SK-N-SH (cell line): ENCODE results near the gene GALNT12. TPM values are rescaled to one million over a fixed set of nuclear protein-coding genes. Genes with fewer than 3 reads are reported as not detected.

Experiments
- CTCF ChIA-PET: fragments of 300-600, 350-600 bp; formaldehyde crosslinking; extraction: SDS; loops from one replicate; lab custom pipeline; 2021; lab: Yijun Ruan, JAX
- POLR2A ChIA-PET: fragments of 350-600 bp; sonication (Branson Sonifier 250); formaldehyde crosslinking; extraction: SDS; loops from one replicate; lab custom pipeline; 2020; ENCODE audit warnings: antibody characterized with exemption, inconsistent platforms; lab: Yijun Ruan, JAX
- DNase-seq: peaks from one replicate; pipeline ENCODE4 v3.0.0; 2012
- H2AFZ ChIP-seq: fragments of 200-600 bp; sonication (generic); 2 replicates; pipeline ENCODE4 v1.8.1; 2016; ENCODE audit warnings: antibody characterized with exemption, mild to moderate bottlenecking, low read depth
- H3F3A ChIP-seq: fragments of 200-600 bp; sonication (generic); replicated peaks from 2 replicates; pipeline ENCODE3; 2016; ENCODE audit warnings: antibody characterized with exemption, mild to moderate bottlenecking; ENCODE audit not compliant: insufficient read depth
- H3K27ac ChIP-seq, 2 experiments: fragments of 200-500 bp in 1 of 2; fragments of 200-600 bp in 1 of 2; sonication (Bioruptor generic) in 1 of 2; sonication (generic), shearing (Covaris generic) in 1 of 2; 2 replicates each; pipeline versions ENCODE4 v1.5.1 to v1.6.1; 2014 to 2016; ENCODE audit warnings: low read depth in 2 of 2, inconsistent platforms in 1 of 2, low read length in 1 of 2, mild to moderate bottlenecking in 1 of 2, mixed read lengths in 1 of 2
- H3K27me3 ChIP-seq: fragments of 200-600 bp; sonication (generic), shearing (Covaris generic); 2 replicates; pipeline ENCODE4 v1.6.1; 2016; ENCODE audit warnings: mixed run types; ENCODE audit not compliant: insufficient read depth
- H3K36me3 ChIP-seq, 2 experiments: fragments of 200-500 bp in 1 of 2; fragments of 200-600 bp in 1 of 2; sonication (Bioruptor generic) in 1 of 2; sonication (generic) in 1 of 2; replicated peaks in 1 of 2; 2 replicates each; pipeline versions ENCODE3 to v1.5.1; 2014 to 2016; ENCODE audit warnings: low read length in 1 of 2, mild to moderate bottlenecking in 1 of 2; ENCODE audit not compliant: insufficient read depth in 2 of 2, control insufficient read depth in 1 of 2
- H3K4me1 ChIP-seq, 2 experiments: fragments of 200-500 bp in 1 of 2; fragments of 200-600 bp in 1 of 2; sonication (Bioruptor generic) in 1 of 2; sonication (generic), shearing (Covaris generic) in 1 of 2; 2 replicates each; pipeline versions ENCODE4 v1.5.1 to v1.6.1; 2014 to 2016; ENCODE audit warnings: low read depth in 1 of 2, low read length in 1 of 2, mixed run types in 1 of 2; ENCODE audit not compliant: insufficient read depth in 2 of 2, control insufficient read depth in 1 of 2
- H3K4me2 ChIP-seq: fragments of 200-600 bp; sonication (generic), shearing (Covaris generic); 2 replicates; pipeline ENCODE4 v1.6.1; 2017; ENCODE audit warnings: mixed run types
- H3K4me3 ChIP-seq, 2 experiments: fragments of 200-500 bp in 1 of 2; fragments of 200-600 bp in 1 of 2; sonication (Bioruptor generic) in 1 of 2; sonication (generic), shearing (Covaris generic) in 1 of 2; 2 replicates each; pipeline versions ENCODE4 v1.5.1 to v1.8.1; 2014 to 2016; ENCODE audit warnings: low read depth in 2 of 2, inconsistent platforms in 1 of 2, low read length in 1 of 2, mild to moderate bottlenecking in 1 of 2, mixed read lengths in 1 of 2, moderate library complexity in 1 of 2
- H3K79me2 ChIP-seq: fragments of 200-600 bp; sonication (generic); 2 replicates; pipeline ENCODE4 v1.8.1; 2017; ENCODE audit warnings: mild to moderate bottlenecking; ENCODE audit not compliant: insufficient read depth
- H3K9ac ChIP-seq: fragments of 200-600 bp; sonication (generic); 2 replicates; pipeline ENCODE4 v1.6.1; 2017; ENCODE audit warnings: mixed run types
- H3K9me2 ChIP-seq: fragments of 200-600 bp; sonication (generic); 2 replicates; pipeline ENCODE4 v1.6.1; 2017; ENCODE audit warnings: mixed run types
- H3K9me3 ChIP-seq: fragments of 200-600 bp; sonication (generic); 2 replicates; pipeline ENCODE4 v1.6.1; 2017; ENCODE audit warnings: mixed run types, mild to moderate bottlenecking, moderate library complexity
- H4K20me1 ChIP-seq: fragments of 200-600 bp; sonication (generic); 2 replicates; pipeline ENCODE4 v1.6.1; 2017; ENCODE audit warnings: mild to moderate bottlenecking, mixed run types; ENCODE audit not compliant: insufficient read depth
- ELF1 ChIP-seq: IDR thresholded peaks from 2 replicates; pipeline ENCODE4 v1.4.0; 2012
- EP300 ChIP-seq, 2 experiments: IDR thresholded peaks; 2 replicates each; pipeline versions ENCODE4 v1.4.0 to v1.6.1; 2012; ENCODE audit warnings: borderline replicate concordance in 1 of 2, low read depth in 1 of 2, low read length in 1 of 2
- FOSL2 ChIP-seq: IDR thresholded peaks from 2 replicates; pipeline ENCODE4 v1.4.0; 2012; ENCODE audit warnings: low read depth, mild to moderate bottlenecking, moderate library complexity, borderline replicate concordance
- FOXJ3 ChIP-seq: sonication (generic); formaldehyde crosslinking; IDR thresholded peaks from 2 replicates; pipeline ENCODE4 v1.5.1; 2020; ENCODE audit warnings: mild to moderate bottlenecking, missing genetic modification reagents
- GATA2 ChIP-seq: sonication (generic); formaldehyde crosslinking; IDR thresholded peaks from 2 replicates; pipeline ENCODE4 v1.5.0; 2020; ENCODE audit warnings: mild to moderate bottlenecking, missing genetic modification reagents
- MEF2A ChIP-seq: IDR thresholded peaks from 2 replicates; pipeline ENCODE4 v1.4.0; 2012; ENCODE audit warnings: low read depth, borderline replicate concordance
- MXI1 ChIP-seq: IDR thresholded peaks from 2 replicates; pipeline ENCODE4 v1.6.1; 2012; ENCODE audit warnings: mild to moderate bottlenecking, low read depth, low read length, improper control_type of control experiment
- NFIC ChIP-seq: IDR thresholded peaks from 2 replicates; pipeline ENCODE4 v1.4.0; 2012; ENCODE audit warnings: borderline replicate concordance
- RFX5 ChIP-seq: IDR thresholded peaks from 2 replicates; pipeline ENCODE4 v1.6.1; 2012; ENCODE audit warnings: mild to moderate bottlenecking, improper control_type of control experiment, low read length
- WGBS: methylation state at CpG from one replicate; pipeline ENCODE4 v1.1.6; 2017; ENCODE audit warnings: low lambda C conversion rate; 5-methylcytosine and 5-hydroxymethylcytosine counted together
- polyA plus RNA-seq, 3 experiments: library from polyadenylated mRNA; depleted of rRNA; stranded (reverse); fragments of >200 nt; gene quantifications; 2 replicates each; pipeline ENCODE4 v1.2.3, GENCODE V29; 2012
- TF ChIP-seq, protein P1 (sequence below): IDR thresholded peaks from 2 replicates; pipeline ENCODE4; 2012
- TF ChIP-seq, protein P2 (sequence below): IDR thresholded peaks from 2 replicates; pipeline ENCODE4 v1.4.0; 2012; ENCODE audit warnings: low read depth

Gene GALNT12
- polyA plus RNA-seq, 1 of the 3 experiments (the other 2 are of a cell fraction), result 7.4 TPM

DNA sequence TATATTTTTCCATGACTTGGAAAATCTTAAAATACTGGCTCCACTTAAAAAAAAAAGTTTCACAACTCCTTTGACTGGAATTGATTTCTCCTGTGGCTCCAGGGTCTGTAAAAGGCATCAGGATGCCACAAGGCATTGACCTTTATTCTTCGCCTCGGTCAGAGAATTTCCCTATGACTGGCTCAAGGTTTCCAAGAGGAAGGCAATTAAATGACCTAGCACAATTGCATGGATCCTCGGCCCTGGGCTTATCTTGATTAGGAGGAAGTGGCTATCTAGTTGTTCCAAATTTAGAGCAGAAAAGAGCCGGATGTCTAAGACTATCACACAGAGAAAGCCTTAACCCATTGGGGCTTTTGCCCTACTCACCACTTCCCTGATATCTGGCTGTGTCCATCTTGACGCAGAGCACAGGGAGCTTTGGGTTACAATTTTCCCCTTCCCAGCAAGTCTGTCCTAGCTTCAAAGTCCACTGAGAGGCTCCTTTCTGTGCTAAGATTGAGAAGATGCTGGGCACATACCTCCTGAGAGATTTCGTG lies 79.3 kb downstream of the GALNT12 start:
- no peak overlapping the region for H3K9ac ChIP-seq
- POLR2A ChIA-PET, result no interaction called here
- CTCF ChIA-PET, result interaction anchor here (1.0 kb wide), 1 partner anchor 10 kb away, joined by 3 read pairs; no protein-coding TSS in a partner anchor
- H3K4me2 ChIP-seq, result peak overlapping the region; percentile 24; the same call in 1 of the 2 replicates
- H3K27me3 ChIP-seq, result no peaks in the 10 kb centered on the region
- no peak for TF ChIP-seq GATA2 (CRISPR knock-in tag)
- TF ChIP-seq FOXJ3 (CRISPR knock-in tag), result no peak
- TF ChIP-seq EP300 (IDR thresholded peaks at IDR 0.05; ENCODE audit: borderline replicate concordance in 1 of 2, low read depth in 1 of 2, low read length in 1 of 2), result no peak
- TF ChIP-seq MEF2A, result 0 out of 2 replicates have a peak, but pooled peaks have one; percentile 10
- TF ChIP-seq FOSL2, result no peak
- TF ChIP-seq, protein P1, sequence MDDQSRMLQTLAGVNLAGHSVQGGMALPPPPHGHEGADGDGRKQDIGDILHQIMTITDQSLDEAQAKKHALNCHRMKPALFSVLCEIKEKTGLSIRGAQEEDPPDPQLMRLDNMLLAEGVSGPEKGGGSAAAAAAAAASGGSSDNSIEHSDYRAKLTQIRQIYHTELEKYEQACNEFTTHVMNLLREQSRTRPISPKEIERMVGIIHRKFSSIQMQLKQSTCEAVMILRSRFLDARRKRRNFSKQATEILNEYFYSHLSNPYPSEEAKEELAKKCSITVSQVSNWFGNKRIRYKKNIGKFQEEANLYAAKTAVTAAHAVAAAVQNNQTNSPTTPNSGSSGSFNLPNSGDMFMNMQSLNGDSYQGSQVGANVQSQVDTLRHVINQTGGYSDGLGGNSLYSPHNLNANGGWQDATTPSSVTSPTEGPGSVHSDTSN, result no peak
- TF ChIP-seq NFIC, result no peak
- TF ChIP-seq, all 33 proteins: peak for 1
- Histone ChIP-seq H3K36me3 (no peaks in the 10 kb centered on the region), H3K4me3 (no peak overlapping the region), H4K20me1 (no peaks in the 10 kb centered on the region), H3K27ac (peak overlapping the region in 1 of 2 experiments; percentile 34; a peak in 2 of 4 replicates), H3K79me2 (no peaks in the 10 kb centered on the region), H2AFZ (peak overlapping the region; percentile 12; the same call in 1 of the 2 replicates), H3K4me1 (no peaks in the 10 kb centered on the region; a peak in 1 of 4 replicates), H3K9me2 (no peaks in the 10 kb centered on the region), H3F3A (peaks cover 10% of the 10 kb centered on the region), H3K9me3 (no peaks in the 10 kb centered on the region)
- no peak for DNase-seq
- 41% methylated on average over 5 of the region's 6 CpGs for WGBS

DNA sequence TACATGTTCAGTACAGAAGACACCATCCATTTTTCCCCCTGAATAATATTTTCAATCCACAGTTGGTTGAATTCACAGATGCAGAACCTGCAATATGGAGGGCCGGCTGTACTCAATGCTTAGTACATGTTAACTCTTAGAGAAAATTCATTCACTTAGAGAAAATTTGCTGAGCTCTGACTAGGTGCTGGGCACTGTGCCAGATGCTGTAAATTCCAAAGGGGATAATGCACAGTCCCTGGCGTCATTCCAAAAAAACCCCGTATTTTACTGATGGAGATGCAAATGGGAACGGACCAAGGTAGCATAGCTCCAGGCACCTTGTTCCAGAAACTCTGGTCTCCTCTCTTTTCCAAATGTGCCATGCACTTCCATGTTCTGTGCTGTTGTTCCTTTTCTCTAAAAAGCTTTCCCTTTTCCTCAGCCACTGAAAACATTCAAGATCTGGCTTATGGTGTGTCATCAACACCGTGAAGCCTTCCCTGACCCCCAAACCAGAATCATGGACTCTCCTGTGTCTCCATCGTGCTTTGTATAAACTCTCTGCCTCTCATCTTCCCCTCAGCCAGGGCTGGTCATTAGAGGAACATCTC lies 80.5 kb downstream of the GALNT12 start:
- no peaks in the 10 kb centered on the region for H3K9me2 ChIP-seq
- H3F3A ChIP-seq, result peaks cover 10% of the 10 kb centered on the region
- DNase-seq, result no peak
- POLR2A ChIA-PET, result no interaction called here
- no peak overlapping the region for H3K4me2 ChIP-seq
- H3K4me3 ChIP-seq, result no peak overlapping the region
- no peaks in the 10 kb centered on the region for H3K36me3 ChIP-seq
- no peaks in the 10 kb centered on the region for H3K27me3 ChIP-seq
- H3K27ac ChIP-seq, result no peak overlapping the region
- 9% methylated on average over 6 of the region's 6 CpGs for WGBS
- TF ChIP-seq, protein P2, sequence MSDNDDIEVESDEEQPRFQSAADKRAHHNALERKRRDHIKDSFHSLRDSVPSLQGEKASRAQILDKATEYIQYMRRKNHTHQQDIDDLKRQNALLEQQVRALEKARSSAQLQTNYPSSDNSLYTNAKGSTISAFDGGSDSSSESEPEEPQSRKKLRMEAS, result no peak
- TF ChIP-seq RFX5 (no peak), ELF1 (no peak), MXI1 (no peak), NFIC (peak; percentile 93)
- TF ChIP-seq, protein P1, result peak; percentile 29; the same call in 1 of the 2 replicates
- H3K9ac ChIP-seq, result no peak overlapping the region
- CTCF ChIA-PET, result no interaction called here
- H3K4me1 ChIP-seq, result no peaks in the 10 kb centered on the region; a peak in 1 of 4 replicates
- H3K79me2 ChIP-seq, result no peaks in the 10 kb centered on the region
- no peak overlapping the region for H2AFZ ChIP-seq
- no peaks in the 10 kb centered on the region for H3K9me3 ChIP-seq
- no peaks in the 10 kb centered on the region for H4K20me1 ChIP-seq
